ENCODE measurements around the gene CALHM1.
"Not testable (repeated sequence)": the region's sequence is repeated elsewhere in the genome, so short reads cannot be mapped to it uniquely, and the experiment has no call there.

Gene CALHM1

GRCh38 chr10:103428989-103429643, 29.6 kb downstream of the CALHM1 start:
- DNase-seq, result no peak

GRCh38 chr10:103427866-103428265, 30.8 kb downstream of the CALHM1 start:
- no peak for DNase-seq

- no peak for DNase-seq
These were observed 35.0 kb downstream of the CALHM1 start for GRCh38 chr10:103423748-103424147.

- DNase-seq, result no peak
These were observed 39.6 kb downstream of the CALHM1 start for GRCh38 chr10:103419101-103419500.

- DNase-seq, result no peak
These were observed 41.1 kb downstream of the CALHM1 start for GRCh38 chr10:103417601-103418000.

- DNase-seq, result not testable (repeated sequence)
These were observed 41.6 kb downstream of the CALHM1 start for GRCh38 chr10:103417148-103417469.

- DNase-seq, result peak; percentile 61
These were observed 42.1 kb downstream of the CALHM1 start for GRCh38 chr10:103416436-103417147.

GRCh38 chr10:103415581-103415980, 43.1 kb downstream of the CALHM1 start:
- DNase-seq, result no peak

- DNase-seq, result no peak
These were observed 45.1 kb downstream of the CALHM1 start for GRCh38 chr10:103413564-103413963.
